Mesendoderm (in vitro differentiated cells): ENCODE measurements around the gene KIF23. TPM values are rescaled to one million over a fixed set of nuclear protein-coding genes. Genes with fewer than 3 reads are reported as not detected.
A peak's percentile ranks its signal among the peaks of the same experiment; 100 is the strongest.

ENCODE experiments used
- DNase-seq: peaks from one replicate; pipeline ENCODE4 v3.0.0; 2013
- H2AK5ac ChIP-seq: 2 replicates; pipeline ENCODE4 v1.6.1; 2013; ENCODE audit warnings: low read length, inconsistent platforms
- H2BK120ac ChIP-seq: 2 replicates; pipeline ENCODE4 v1.6.1; 2013; ENCODE audit warnings: low read depth, mild to moderate bottlenecking, low read length, moderate library complexity, mixed read lengths
- H2BK15ac ChIP-seq: replicated peaks from 2 replicates; pipeline ENCODE4 v1.6.1; 2013; ENCODE audit warnings: low read depth, mild to moderate bottlenecking, moderate library complexity
- H2BK5ac ChIP-seq: 2 replicates; pipeline ENCODE4 v1.6.1; 2013; ENCODE audit warnings: low read length, inconsistent platforms
- H3K18ac ChIP-seq: 2 replicates; pipeline ENCODE4 v1.6.1; 2013; ENCODE audit warnings: mild to moderate bottlenecking, low read length, mixed read lengths
- H3K23ac ChIP-seq: one replicate; pipeline ENCODE4 v1.6.1; 2013; ENCODE audit warnings: low read length
- H3K27ac ChIP-seq: 2 replicates; pipeline ENCODE4 v1.5.1; 2013; ENCODE audit warnings: low read depth, mild to moderate bottlenecking, inconsistent platforms, low read length, moderate library complexity
- H3K27me3 ChIP-seq: 2 replicates; pipeline ENCODE4 v1.6.1; 2013; ENCODE audit warnings: low read length, control low read depth, mild to moderate bottlenecking, inconsistent platforms; ENCODE audit not compliant: insufficient read depth, poor library complexity
- H3K36me3 ChIP-seq: 2 replicates; pipeline ENCODE4 v1.6.1; 2013; ENCODE audit warnings: low read length, inconsistent platforms; ENCODE audit not compliant: control insufficient read depth, insufficient read depth
- H3K4ac ChIP-seq: one replicate; pipeline ENCODE4 v1.6.1; 2013; ENCODE audit warnings: low read depth, mild to moderate bottlenecking, low read length, moderate library complexity
- H3K4me1 ChIP-seq: 2 replicates; pipeline ENCODE4 v1.6.1; 2013; ENCODE audit warnings: low read depth, low read length, inconsistent platforms; ENCODE audit not compliant: control insufficient read depth
- H3K4me2 ChIP-seq: 2 replicates; pipeline ENCODE4 v1.6.1; 2013; ENCODE audit warnings: low read length
- H3K4me3 ChIP-seq: 2 replicates; pipeline ENCODE4 v1.5.1; 2013; ENCODE audit warnings: mild to moderate bottlenecking, low read length
- H3K56ac ChIP-seq: one replicate; pipeline ENCODE4 v1.6.1; 2013; ENCODE audit warnings: low read length
- H3K79me1 ChIP-seq: 2 replicates; pipeline ENCODE4 v1.6.1; 2013; ENCODE audit warnings: low read length, inconsistent platforms
- H3K79me2 ChIP-seq: 2 replicates; pipeline ENCODE4 v1.6.1; 2013; ENCODE audit warnings: mild to moderate bottlenecking, low read length; ENCODE audit not compliant: control insufficient read depth, insufficient read depth
- H3K9ac ChIP-seq: 2 replicates; pipeline ENCODE4 v1.6.1; 2013; ENCODE audit warnings: low read length, inconsistent platforms
- H4K5ac ChIP-seq: one replicate; pipeline ENCODE4 v1.6.1; 2013; ENCODE audit warnings: low read length
- H4K8ac ChIP-seq: one replicate; pipeline ENCODE4 v1.6.1; 2013; ENCODE audit warnings: low read depth, mild to moderate bottlenecking, control low read depth, low read length, moderate library complexity
- WGBS: extraction: QIAGEN DNeasy Blood & Tissue Kit; methylation state at CpG from one replicate; pipeline ENCODE4 v1.1.7; 2013; ENCODE audit warnings: low lambda C conversion rate, missing lambda C conversion rate; ENCODE audit not compliant: insufficient coverage; ENCODE audit errors: extremely low coverage; 5-methylcytosine and 5-hydroxymethylcytosine counted together
- polyA plus RNA-seq, 2 experiments: library from polyadenylated mRNA; stranded (reverse); fragments of 200-250 nt; gene quantifications; one replicate each; pipeline ENCODE4 v1.2.3, GENCODE V29; 2013

The KIF23 gene
- polyA plus RNA-seq (2013, experiment 1 of 2) = 55.5 TPM
- 58.0 TPM for polyA plus RNA-seq (2013, experiment 2 of 2)

DNA sequence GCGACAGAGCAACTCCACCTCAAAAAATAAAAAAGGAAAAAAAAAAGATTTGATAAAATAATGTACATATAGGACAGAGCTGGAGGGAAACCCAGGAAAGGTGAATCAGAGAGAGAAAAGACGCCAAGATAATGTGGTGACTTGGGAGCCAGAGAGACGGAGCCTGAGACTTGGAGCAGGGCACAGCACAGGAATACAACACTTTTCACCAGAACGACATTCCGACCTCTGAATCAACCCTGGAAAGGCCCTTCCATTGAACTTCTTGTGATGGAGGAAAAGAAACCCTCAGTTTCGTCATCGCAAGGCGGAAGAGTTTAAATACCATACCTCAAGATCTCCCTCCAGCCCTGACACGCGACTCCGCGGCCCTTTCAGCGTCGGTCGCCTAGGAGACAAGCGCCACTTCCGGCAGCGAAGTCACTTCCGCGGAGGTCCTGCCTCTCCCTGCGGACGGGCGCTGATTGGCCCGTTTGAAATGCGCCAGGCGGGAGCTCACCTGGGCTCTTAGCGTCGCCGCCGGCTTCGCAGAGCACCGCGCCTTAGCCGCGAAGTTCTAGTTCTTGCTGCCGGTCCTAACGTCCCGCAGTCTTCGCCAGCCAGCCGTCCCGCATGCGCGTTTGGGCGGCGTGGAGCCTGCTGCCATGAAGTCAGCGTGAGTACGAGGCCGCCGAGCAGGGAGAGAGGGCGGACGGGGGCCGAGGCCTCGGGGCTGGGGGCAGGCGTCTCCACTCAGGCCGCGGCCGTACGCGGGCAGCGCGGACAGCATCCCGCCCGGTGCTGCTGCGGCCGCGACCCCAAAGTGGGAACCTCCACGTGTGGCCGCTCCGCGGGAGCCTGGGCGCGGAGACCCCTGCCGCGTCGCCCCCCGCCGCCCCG is at the start of gene KIF23:
Gene KIF23, plus strand, starts transcription at position 528 of the 879 bp plus-strand sequence. Its CDS starts 117 bp downstream, at position 645.
- H3K56ac ChIP-seq = peak within 1 kb of the TSS; percentile 98
- DNase-seq = peak; percentile 98
- H3K23ac ChIP-seq = peak within 1 kb of the TSS; percentile 38
- H4K8ac ChIP-seq = peak within 1 kb of the TSS; percentile 28
- peaks cover 7% of the 10 kb centered on the region for H3K79me1 ChIP-seq
- H2BK5ac ChIP-seq = peak within 1 kb of the TSS; percentile 74
- peak within 1 kb of the TSS; percentile 97 for H3K4me2 ChIP-seq
- H3K36me3 ChIP-seq = peaks cover 7% of the 10 kb centered on the region
- H3K9ac ChIP-seq = peak within 1 kb of the TSS; percentile 96
- peak within 1 kb of the TSS; percentile 84 for H3K4ac ChIP-seq
- H4K5ac ChIP-seq = no peak within 1 kb of the TSS
- no peak within 1 kb of the TSS for H2BK120ac ChIP-seq
- H3K4me1 ChIP-seq = no peaks in the 10 kb centered on the region
- H2AK5ac ChIP-seq = no peak within 1 kb of the TSS
- peak within 1 kb of the TSS; percentile 95 for H3K27ac ChIP-seq
- peak within 1 kb of the TSS; percentile 57 for H3K18ac ChIP-seq
- H3K27me3 ChIP-seq = no peaks in the 10 kb centered on the region
- no CpG with 5 or more reads among the region's 78 CpGs for WGBS
- H2BK15ac ChIP-seq = no peak within 1 kb of the TSS
- H3K4me3 ChIP-seq = peak within 1 kb of the TSS; percentile 94
- H3K79me2 ChIP-seq = peaks cover 29% of the 10 kb centered on the region

DNA sequence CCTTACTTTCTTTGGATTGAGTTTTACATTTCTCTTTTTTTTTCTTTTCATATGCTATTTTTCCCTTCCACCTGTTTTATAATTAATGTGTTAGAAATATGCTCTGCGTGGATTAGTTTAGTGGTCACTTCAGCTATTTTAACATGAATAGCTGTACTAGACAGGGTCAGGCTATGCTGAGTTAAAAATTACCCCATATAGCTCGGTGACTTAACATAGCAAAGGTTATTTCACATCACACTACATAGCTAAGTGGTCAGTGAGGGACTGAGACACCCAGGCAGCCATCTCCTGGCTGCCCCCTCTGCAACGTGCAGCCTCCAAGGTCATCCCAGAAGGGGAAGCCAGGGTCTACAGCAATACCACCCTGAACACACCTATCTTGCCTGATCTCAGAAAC is 46.9 kb upstream of the KIF23 start:
- no peak overlapping the region for H2BK5ac ChIP-seq
- H3K4me3 ChIP-seq = no peak overlapping the region
- H3K9ac ChIP-seq = no peak overlapping the region
- no peaks in the 10 kb centered on the region for H3K4me1 ChIP-seq
- no peak overlapping the region for H2BK15ac ChIP-seq
- no peak overlapping the region for H2AK5ac ChIP-seq
- no peak overlapping the region for H4K5ac ChIP-seq
- no peaks in the 10 kb centered on the region for H3K27me3 ChIP-seq
- no CpG with 5 or more reads among the region's 3 CpGs for WGBS
- no peaks in the 10 kb centered on the region for H3K36me3 ChIP-seq
- H3K27ac ChIP-seq = no peak overlapping the region
- no peaks in the 10 kb centered on the region for H3K79me1 ChIP-seq
- no peak overlapping the region for H3K4me2 ChIP-seq
- no peak overlapping the region for H3K23ac ChIP-seq
- H3K79me2 ChIP-seq = no peaks in the 10 kb centered on the region
- no peak overlapping the region for H4K8ac ChIP-seq
- H3K4ac ChIP-seq = no peak overlapping the region
- no peak for DNase-seq
- no peak overlapping the region for H3K56ac ChIP-seq
- H2BK120ac ChIP-seq = no peak overlapping the region
- H3K18ac ChIP-seq = no peak overlapping the region

DNA sequence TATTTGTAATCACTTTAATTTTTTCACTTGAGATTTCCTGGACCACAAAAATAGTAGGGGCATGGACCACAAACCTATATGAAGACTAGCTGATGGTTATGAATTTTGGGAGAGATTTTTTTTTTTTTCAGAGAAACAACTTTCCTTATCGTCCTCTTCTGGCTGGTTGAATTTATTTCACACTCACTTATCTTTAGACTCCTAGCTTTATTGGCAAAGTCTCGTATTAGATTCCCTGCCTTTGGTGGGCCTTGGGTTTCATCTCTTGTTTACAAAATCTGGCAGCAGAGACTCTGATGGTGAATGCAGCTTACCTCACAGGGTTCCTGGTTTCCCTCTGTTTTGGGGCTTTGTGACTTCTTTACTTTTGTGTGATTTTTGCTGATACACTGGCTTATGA is 44.5 kb upstream of the KIF23 start:
- no peak overlapping the region for H3K27ac ChIP-seq
- no peak overlapping the region for H3K18ac ChIP-seq
- H3K36me3 ChIP-seq = no peaks in the 10 kb centered on the region
- no peak overlapping the region for H4K8ac ChIP-seq
- H3K4me2 ChIP-seq = no peak overlapping the region
- H3K4me3 ChIP-seq = no peak overlapping the region
- no peak overlapping the region for H2BK5ac ChIP-seq
- H3K79me1 ChIP-seq = no peaks in the 10 kb centered on the region
- no peak overlapping the region for H2BK120ac ChIP-seq
- no peaks in the 10 kb centered on the region for H3K79me2 ChIP-seq
- no peaks in the 10 kb centered on the region for H3K27me3 ChIP-seq
- H3K56ac ChIP-seq = no peak overlapping the region
- H2AK5ac ChIP-seq = no peak overlapping the region
- H3K4me1 ChIP-seq = no peaks in the 10 kb centered on the region
- H3K4ac ChIP-seq = no peak overlapping the region
- no peak for DNase-seq
- H3K23ac ChIP-seq = no peak overlapping the region
- no peak overlapping the region for H4K5ac ChIP-seq
- H2BK15ac ChIP-seq = no peak overlapping the region
- no peak overlapping the region for H3K9ac ChIP-seq
- no CpG with 5 or more reads among the region's 2 CpGs for WGBS

DNA sequence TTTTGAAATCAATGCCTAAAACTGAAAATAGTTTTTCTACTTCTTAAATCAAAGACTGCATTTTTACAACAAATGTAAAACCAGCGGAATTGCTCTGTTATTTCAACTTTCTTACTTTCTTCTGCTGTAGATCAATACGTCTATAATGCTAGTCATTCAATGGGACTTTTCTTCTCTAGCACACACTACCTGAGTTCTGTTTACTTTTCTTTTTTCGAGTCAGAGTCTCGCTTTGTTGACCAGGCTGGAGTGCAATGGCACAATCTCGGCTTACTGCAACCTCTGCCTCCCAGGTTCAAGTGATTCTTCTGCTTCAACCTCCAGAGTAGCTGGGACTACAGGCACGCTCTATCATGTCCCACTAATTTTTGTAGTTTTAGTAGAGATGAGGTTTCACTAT is 40.7 kb upstream of the KIF23 start:
- no peak overlapping the region for H3K23ac ChIP-seq
- H3K79me1 ChIP-seq = no peaks in the 10 kb centered on the region
- no peak overlapping the region for H4K8ac ChIP-seq
- no peak overlapping the region for H2BK15ac ChIP-seq
- no peak overlapping the region for H3K4ac ChIP-seq
- no peak overlapping the region for H3K27ac ChIP-seq
- no peaks in the 10 kb centered on the region for H3K27me3 ChIP-seq
- no peak for DNase-seq
- no peak overlapping the region for H2BK120ac ChIP-seq
- H3K56ac ChIP-seq = no peak overlapping the region
- H3K36me3 ChIP-seq = no peaks in the 10 kb centered on the region
- H3K9ac ChIP-seq = no peak overlapping the region
- no peak overlapping the region for H2BK5ac ChIP-seq
- no peaks in the 10 kb centered on the region for H3K79me2 ChIP-seq
- H3K4me1 ChIP-seq = no peaks in the 10 kb centered on the region
- no CpG with 5 or more reads among the region's 6 CpGs for WGBS
- H3K4me2 ChIP-seq = no peak overlapping the region
- H3K18ac ChIP-seq = no peak overlapping the region
- H4K5ac ChIP-seq = no peak overlapping the region
- no peak overlapping the region for H3K4me3 ChIP-seq
- H2AK5ac ChIP-seq = no peak overlapping the region

DNA sequence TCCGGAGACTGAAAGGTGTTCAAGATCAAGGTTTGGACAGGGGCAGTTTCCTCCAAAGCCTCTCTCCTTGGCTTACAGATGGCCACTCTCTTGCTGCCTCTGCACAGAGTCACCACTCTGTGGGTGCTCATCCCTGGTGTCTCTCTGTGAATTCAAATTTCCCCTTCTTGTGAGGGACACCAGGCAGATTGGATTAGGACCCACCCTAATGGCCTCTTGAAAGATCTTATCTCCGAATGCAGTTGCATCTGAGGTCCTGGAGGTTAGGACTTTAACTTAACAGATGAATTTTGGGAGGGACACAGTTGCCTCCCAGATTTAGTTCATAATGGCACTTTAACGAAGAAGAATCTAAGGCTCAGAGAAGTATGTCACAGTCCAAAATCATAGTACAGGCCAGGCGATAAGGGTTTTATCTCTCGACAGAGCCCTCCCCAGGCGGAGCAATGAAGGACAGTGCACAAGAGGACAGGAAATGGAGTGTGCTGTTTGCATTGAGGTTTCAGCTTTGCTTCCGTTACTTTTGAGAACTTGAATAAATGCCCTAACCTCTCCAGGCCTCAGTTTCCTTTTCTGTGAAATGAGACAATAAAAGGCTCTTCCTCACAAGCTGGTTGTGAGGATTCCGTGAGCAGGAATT is 38.9 kb upstream of the KIF23 start:
- Histone ChIP-seq H3K9ac (no peak overlapping the region), H2BK15ac (no peak overlapping the region), H2BK5ac (no peak overlapping the region), H2BK120ac (no peak overlapping the region), H3K4ac (no peak overlapping the region), H3K4me1 (no peaks in the 10 kb centered on the region), H4K5ac (no peak overlapping the region), H2AK5ac (no peak overlapping the region), H3K36me3 (no peaks in the 10 kb centered on the region), H3K27me3 (no peaks in the 10 kb centered on the region), H3K4me2 (no peak overlapping the region), H3K4me3 (no peak overlapping the region), H3K79me1 (no peaks in the 10 kb centered on the region), H3K79me2 (no peaks in the 10 kb centered on the region), H3K18ac (no peak overlapping the region), H3K23ac (no peak overlapping the region), H3K27ac (no peak overlapping the region), H3K56ac (no peak overlapping the region), H4K8ac (no peak overlapping the region)
- WGBS = no CpG with 5 or more reads among the region's 8 CpGs
- no peak for DNase-seq
